Karpas-422 (cell line): ENCODE data around the gene HDGFL2. TPM values are rescaled to one million over a fixed set of nuclear protein-coding genes. Genes with fewer than 3 reads are reported as not detected.

ENCODE experiments used
- DNase-seq: peaks from one replicate; pipeline ENCODE4 v3.0.0-alpha.2; 2015
- H2AFZ ChIP-seq: fragments of 200-600 bp; sonication (generic); 2 replicates; pipeline ENCODE4 v1.6.1; 2014; ENCODE audit warnings: antibody characterized with exemption, low read length, mixed read lengths
- H3K27ac ChIP-seq: fragments of 200-600 bp; sonication (generic); 2 replicates; pipeline ENCODE4 v1.5.1; 2014; ENCODE audit warnings: mild to moderate bottlenecking, low read length, moderate library complexity
- H3K27me3 ChIP-seq: fragments of 200-600 bp; sonication (generic); 2 replicates; pipeline ENCODE4 v1.6.1; 2014; ENCODE audit warnings: low read length, mixed read lengths
- H3K36me3 ChIP-seq: fragments of 200-600 bp; sonication (generic); 2 replicates; pipeline ENCODE4 v1.6.1; 2014; ENCODE audit warnings: low read length, mixed read lengths; ENCODE audit not compliant: insufficient read depth
- H3K4me1 ChIP-seq: fragments of 200-600 bp; sonication (generic); 2 replicates; pipeline ENCODE4 v1.6.1; 2014; ENCODE audit warnings: mild to moderate bottlenecking, low read length, mixed read lengths
- H3K4me2 ChIP-seq: fragments of 200-600 bp; sonication (generic); 2 replicates; pipeline ENCODE4 v1.6.1; 2014; ENCODE audit warnings: low read length, low read depth, mild to moderate bottlenecking; ENCODE audit not compliant: poor library complexity, severe bottlenecking
- H3K4me3 ChIP-seq: fragments of 200-600 bp; sonication (generic); 2 replicates; pipeline ENCODE4 v1.5.1; 2014; ENCODE audit warnings: mild to moderate bottlenecking, antibody characterized with exemption, low read length, mixed read lengths
- H3K79me2 ChIP-seq: fragments of 200-600 bp; sonication (generic); 2 replicates; pipeline ENCODE4 v1.6.1; 2014; ENCODE audit warnings: mild to moderate bottlenecking, low read length, mixed read lengths
- H3K9ac ChIP-seq: fragments of 200-600 bp; sonication (generic); 2 replicates; pipeline ENCODE4 v1.6.0; 2014; ENCODE audit warnings: low read length
- H3K9me2 ChIP-seq: fragments of 200-600 bp; sonication (generic), shearing (Covaris generic); replicated peaks from 2 replicates; pipeline ENCODE4 v1.6.0; 2014; ENCODE audit warnings: mild to moderate bottlenecking, low read length, moderate library complexity; ENCODE audit not compliant: insufficient read depth
- H3K9me3 ChIP-seq: fragments of 300-700, 200-600 bp; sonication (generic); 2 replicates; pipeline ENCODE4 v1.6.1; 2014; ENCODE audit warnings: low read length, mixed read lengths
- H4K20me1 ChIP-seq: fragments of 200-600 bp; sonication (generic); 2 replicates; pipeline ENCODE4 v1.6.1; 2014; ENCODE audit warnings: mild to moderate bottlenecking, antibody characterized with exemption, low read length, low read depth; ENCODE audit not compliant: insufficient read depth
- total RNA-seq: library from RNA; depleted of rRNA; stranded (reverse); fragments of >200 nt; shearing (Covaris generic); gene quantifications from 2 replicates; pipeline ENCODE4 v1.2.3, GENCODE V29; 2014; ENCODE audit warnings: low replicate concordance

HDGFL2 gene
- total RNA-seq, 1 experiment from 2014 or later, result 49.9 TPM

DNA sequence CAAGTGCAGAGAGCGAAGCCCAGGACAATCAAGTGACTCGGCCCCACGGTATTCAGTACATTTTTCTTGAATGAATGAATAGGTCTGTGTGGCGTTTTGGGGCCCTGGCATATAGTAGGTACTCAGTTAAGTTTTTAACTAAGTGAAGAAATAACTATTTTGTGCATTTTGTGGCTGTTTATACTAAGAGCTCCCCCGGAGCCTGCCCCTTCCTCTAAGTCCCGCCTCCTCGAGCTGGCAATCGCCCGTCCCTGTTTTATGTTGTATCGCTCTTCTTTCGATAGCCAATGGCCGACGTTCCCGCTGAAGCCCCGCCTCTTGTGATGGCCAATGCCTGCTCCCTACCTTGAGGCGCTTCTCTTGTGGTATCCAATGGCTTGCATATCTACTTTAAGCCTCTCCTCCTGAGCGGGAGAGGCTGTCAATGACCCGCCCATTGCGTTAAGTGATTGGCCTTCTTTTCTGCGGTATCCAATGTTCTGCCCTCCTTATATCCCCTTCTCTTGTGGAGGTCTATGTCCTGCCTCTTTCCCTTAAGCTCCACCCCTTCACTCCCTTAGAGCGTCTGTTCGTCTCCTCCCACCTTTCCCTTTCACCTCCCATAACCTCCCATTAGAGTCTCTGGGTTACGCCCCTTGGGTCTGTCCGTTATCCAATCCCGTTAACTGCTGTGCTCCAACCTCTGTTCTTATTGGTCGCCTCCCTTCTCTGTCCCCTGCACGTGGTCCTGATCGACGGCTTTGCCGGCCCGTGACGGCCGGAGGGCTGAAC is 509 bp upstream of the HDGFL2 start:
- peaks cover 36% of the 10 kb centered on the region for H3K79me2 ChIP-seq
- peak overlapping the region; percentile 68 for H3K4me3 ChIP-seq
- H3K36me3 ChIP-seq, result no peaks in the 10 kb centered on the region; the same call in 1 of the 2 replicates
- peak overlapping the region; percentile 71 for H3K9ac ChIP-seq
- H4K20me1 ChIP-seq, result no peaks in the 10 kb centered on the region; the same call in 1 of the 2 replicates
- peak overlapping the region; percentile 11; the same call in 1 of the 2 replicates for H2AFZ ChIP-seq
- H3K27me3 ChIP-seq, result no peaks in the 10 kb centered on the region
- DNase-seq, result peak; percentile 100
- H3K9me2 ChIP-seq, result no peaks in the 10 kb centered on the region
- H3K9me3 ChIP-seq, result no peaks in the 10 kb centered on the region
- H3K4me1 ChIP-seq, result peaks cover 24% of the 10 kb centered on the region
- peak overlapping the region; percentile 82 for H3K27ac ChIP-seq
- H3K4me2 ChIP-seq, result peak overlapping the region; percentile 70

DNA sequence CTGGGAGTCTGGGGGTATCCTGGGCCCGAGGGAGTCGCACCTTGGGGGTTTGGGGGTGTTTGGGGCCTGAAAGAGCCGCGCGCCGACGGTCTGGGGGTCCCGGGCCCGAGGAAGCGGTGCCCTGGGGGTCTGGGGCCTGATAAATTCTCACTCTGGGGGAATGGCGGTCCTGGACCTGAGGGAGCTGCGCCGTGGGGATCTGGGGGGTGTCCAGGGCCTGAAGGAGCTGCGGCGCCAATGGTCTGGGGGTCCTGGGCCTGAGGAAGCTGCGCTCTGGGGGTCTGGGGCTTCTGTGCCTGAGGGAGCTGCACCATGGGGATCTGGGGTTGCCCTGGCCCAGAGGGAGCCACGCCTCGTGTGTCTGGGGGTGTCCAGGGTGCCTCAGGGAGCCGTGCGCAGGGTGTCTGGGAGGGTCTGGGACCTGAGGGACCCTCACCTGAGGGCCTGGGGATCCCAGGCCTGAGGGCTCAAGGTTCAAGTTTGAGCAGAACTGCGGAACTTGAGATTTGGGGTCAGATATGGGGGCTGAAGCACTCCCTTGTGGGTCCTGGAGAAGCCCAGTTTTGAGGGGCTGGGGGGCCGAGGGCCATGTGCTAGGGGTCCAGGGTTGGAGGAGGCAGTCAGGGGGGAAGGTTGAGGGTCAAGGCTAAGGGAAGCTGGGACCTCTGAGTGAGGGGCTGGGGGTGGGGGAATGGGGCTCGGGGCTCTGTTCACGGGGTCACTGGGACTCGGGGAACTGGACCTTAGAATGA is 1.1 kb downstream of the HDGFL2 start:
- Histone ChIP-seq H4K20me1 (no peaks in the 10 kb centered on the region; the same call in 1 of the 2 replicates), H3K4me2 (peak overlapping the region; percentile 92), H3K4me1 (peaks cover 24% of the 10 kb centered on the region), H3K27ac (peak overlapping the region; percentile 56), H3K9ac (peak overlapping the region; percentile 99), H3K79me2 (peaks cover 42% of the 10 kb centered on the region), H3K9me3 (no peaks in the 10 kb centered on the region), H3K27me3 (no peaks in the 10 kb centered on the region), H3K4me3 (peak overlapping the region; percentile 97), H3K9me2 (no peaks in the 10 kb centered on the region), H3K36me3 (no peaks in the 10 kb centered on the region; the same call in 1 of the 2 replicates), H2AFZ (no peak overlapping the region)
- DNase-seq, result peak; percentile 54

DNA sequence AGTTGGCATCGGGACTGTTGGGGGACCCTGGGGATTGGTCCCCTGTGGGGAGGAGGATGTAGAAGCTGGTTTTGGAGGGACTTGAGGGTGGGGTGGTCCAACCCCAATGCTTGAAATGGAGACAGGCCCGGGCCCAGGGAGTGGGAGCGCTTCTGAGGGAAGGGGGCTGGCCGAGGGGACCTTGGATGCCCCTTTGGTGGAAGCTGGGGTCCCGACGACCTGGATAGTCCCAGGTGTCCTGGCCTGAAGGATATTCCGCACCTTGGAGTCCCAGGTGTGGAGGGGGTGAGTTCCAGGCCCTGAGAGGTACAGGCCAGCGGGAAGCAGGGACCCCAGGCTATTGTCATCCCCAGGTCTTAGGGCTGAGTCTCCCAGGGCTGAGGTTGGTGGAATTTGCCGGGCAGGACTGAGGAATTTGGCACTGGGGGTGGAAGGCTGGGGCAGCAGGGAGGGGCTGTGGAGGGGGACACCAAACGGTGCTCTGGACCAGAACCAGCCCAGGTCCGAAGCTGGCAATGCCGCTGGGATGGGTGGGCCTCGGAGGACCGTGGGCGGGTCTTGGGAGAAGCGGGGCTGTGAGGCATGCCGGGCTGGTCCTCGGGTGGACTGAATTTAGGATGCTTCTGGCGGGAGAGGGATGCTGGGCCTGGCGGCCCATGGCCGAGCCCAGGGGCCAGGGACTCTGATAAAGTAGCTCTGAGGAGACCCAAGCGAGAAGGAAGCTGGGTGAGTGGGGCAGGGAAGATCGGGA is 1.8 kb downstream of the HDGFL2 start:
- Histone ChIP-seq H3K79me2 (peaks cover 42% of the 10 kb centered on the region), H3K9me2 (no peaks in the 10 kb centered on the region), H3K9ac (peak overlapping the region; percentile 99), H3K36me3 (no peaks in the 10 kb centered on the region; the same call in 1 of the 2 replicates), H2AFZ (no peak overlapping the region), H3K4me3 (peak overlapping the region; percentile 97), H3K4me2 (peak overlapping the region; percentile 92), H3K9me3 (no peaks in the 10 kb centered on the region), H4K20me1 (no peaks in the 10 kb centered on the region; the same call in 1 of the 2 replicates), H3K27ac (peak overlapping the region; percentile 22; the same call in 1 of the 2 replicates), H3K27me3 (no peaks in the 10 kb centered on the region), H3K4me1 (peaks cover 26% of the 10 kb centered on the region)
- peak; percentile 46 for DNase-seq

DNA sequence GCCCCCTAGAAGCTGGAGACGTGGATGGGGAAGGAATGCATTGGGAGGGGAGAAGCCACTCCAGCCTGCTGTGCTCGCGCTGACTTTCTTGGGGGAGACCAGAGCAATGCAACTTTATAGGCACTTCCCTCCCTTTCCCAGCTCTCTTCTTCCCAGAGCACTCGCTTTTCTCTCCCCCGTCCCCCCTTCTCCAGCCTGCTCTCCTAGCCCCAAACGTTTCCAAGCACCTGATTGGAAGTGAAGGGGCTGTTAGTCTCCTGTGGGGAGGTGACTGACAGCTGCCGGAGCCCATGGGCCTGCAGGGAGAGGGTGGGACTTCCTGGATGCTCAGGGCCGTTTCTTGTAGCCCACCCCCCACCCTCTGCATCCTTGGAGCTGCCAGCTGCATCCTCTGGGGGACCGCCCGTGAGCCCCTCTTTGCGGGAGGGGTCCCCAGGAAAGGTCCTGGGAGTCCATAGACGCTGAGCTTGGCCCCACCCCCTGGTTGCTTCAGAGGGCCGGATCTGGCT is 2.5 kb downstream of the HDGFL2 start:
- Histone ChIP-seq H3K9me2 (no peaks in the 10 kb centered on the region), H3K36me3 (no peaks in the 10 kb centered on the region; the same call in 1 of the 2 replicates), H3K79me2 (peaks cover 42% of the 10 kb centered on the region), H3K4me2 (peak overlapping the region; percentile 92), H4K20me1 (no peaks in the 10 kb centered on the region; the same call in 1 of the 2 replicates), H2AFZ (no peak overlapping the region), H3K9ac (peak overlapping the region; percentile 99), H3K9me3 (no peaks in the 10 kb centered on the region), H3K27me3 (no peaks in the 10 kb centered on the region), H3K4me1 (peaks cover 32% of the 10 kb centered on the region), H3K27ac (peak overlapping the region; percentile 22; the same call in 1 of the 2 replicates), H3K4me3 (peak overlapping the region; percentile 97)
- peak; percentile 88 for DNase-seq

DNA sequence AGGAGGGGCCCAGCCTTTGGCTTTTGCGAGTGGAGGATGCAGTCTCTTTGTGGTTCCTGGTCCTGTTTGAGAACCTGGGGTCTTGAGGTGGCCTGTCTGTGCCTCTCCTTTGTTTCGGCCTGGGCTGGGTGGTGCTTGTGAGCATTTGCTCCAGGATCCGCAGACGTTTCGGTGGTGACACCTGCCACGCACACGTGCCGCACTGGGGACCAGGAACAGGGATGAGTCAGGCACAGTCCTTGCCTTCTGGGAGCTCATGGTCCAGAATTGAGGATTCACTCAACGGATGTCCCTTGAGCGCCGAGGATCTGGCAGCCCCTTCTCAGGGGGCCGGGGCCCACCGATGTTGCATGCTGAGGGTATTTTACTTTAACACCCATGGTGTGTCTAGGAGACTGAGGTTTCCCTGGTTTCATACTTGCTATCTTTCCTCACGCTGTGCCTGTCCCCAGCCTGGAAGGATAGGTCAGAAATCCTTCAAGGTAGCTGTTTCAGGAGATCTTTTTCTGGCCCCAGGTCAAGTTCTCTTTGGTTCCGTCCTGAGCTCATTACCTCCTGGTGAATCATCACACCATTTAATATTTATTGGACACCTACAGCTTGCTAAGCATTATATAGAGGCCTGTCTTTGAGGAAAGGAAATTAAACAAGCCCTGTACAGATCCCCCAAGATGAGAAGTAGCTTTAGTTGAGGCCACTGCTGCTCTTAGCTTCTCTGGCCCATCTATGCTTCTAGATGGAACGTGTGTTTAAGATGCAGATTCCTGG is 5.1 kb downstream of the HDGFL2 start:
- Histone ChIP-seq H3K9me3 (no peaks in the 10 kb centered on the region), H3K9ac (no peak overlapping the region), H4K20me1 (peaks cover 4% of the 10 kb centered on the region; the same call in 1 of the 2 replicates), H3K36me3 (no peaks in the 10 kb centered on the region; the same call in 1 of the 2 replicates), H3K4me3 (no peak overlapping the region), H2AFZ (no peak overlapping the region), H3K79me2 (peaks cover 42% of the 10 kb centered on the region), H3K27ac (no peak overlapping the region), H3K4me2 (no peak overlapping the region), H3K4me1 (peaks cover 28% of the 10 kb centered on the region), H3K27me3 (no peaks in the 10 kb centered on the region), H3K9me2 (no peaks in the 10 kb centered on the region)
- no peak for DNase-seq

DNA sequence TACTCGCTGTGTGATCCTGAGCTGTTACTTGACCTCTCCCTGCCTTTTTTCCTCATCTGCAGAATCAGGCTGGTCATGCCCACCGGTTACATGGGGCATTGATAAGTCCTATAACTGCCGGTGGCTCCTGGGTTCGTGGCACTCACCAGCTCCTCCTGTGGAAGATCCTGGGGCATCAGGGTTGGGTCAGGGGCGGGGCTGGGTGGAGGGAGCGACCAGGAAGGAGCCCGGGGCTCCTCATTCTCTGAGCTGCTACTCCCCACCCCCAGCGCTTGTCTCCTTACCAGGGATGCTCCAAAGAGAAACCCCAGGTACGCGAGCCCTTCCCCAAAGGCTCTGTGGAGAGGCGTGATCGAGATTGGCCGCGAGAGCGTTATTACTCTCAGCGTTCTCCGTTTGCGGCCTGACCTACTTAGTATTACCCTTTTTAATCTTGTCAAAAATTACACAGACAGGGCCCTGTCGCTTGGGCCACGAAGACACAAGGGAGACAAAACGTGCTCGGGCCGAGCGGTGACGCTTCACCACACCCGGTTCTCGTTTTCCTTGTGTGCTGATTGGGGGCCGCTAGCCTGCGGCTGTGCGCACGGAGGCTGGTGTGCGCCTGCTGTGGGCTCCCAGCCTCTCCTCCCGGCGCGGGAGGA is 10.7 kb downstream of the HDGFL2 start:
- H3K4me1 ChIP-seq, result peaks cover 13% of the 10 kb centered on the region
- H4K20me1 ChIP-seq, result peaks cover 4% of the 10 kb centered on the region; the same call in 1 of the 2 replicates
- H3K79me2 ChIP-seq, result no peaks in the 10 kb centered on the region
- H3K9me2 ChIP-seq, result no peaks in the 10 kb centered on the region
- H3K27me3 ChIP-seq, result no peaks in the 10 kb centered on the region
- no peaks in the 10 kb centered on the region for H3K36me3 ChIP-seq
- H3K9me3 ChIP-seq, result no peaks in the 10 kb centered on the region
- H3K4me2 ChIP-seq, result no peak overlapping the region
- no peak overlapping the region for H3K4me3 ChIP-seq
- no peak overlapping the region for H3K9ac ChIP-seq
- no peak overlapping the region for H2AFZ ChIP-seq
- no peak for DNase-seq
- no peak overlapping the region for H3K27ac ChIP-seq

DNA sequence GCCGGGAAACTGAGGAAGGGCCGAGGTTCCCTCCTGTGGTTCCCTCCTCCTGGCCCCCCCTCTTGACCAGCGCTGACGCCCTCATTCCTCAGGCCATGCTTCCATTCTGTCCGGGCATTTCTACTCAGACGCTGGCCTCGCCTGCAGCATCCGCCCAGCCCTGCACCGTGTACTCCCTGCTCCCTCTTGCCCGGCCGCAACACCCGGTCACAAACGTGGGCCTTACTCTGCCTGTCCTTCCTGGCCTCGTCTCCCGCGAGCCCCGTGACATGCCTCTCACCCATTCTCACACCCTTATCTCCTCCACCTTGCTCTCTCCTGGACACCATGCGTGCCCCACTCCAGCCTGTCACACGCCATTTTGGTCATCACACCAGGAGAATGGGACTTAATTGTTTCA is 11.3 kb downstream of the HDGFL2 start:
- H3K9me3 ChIP-seq, result no peaks in the 10 kb centered on the region
- H3K79me2 ChIP-seq, result no peaks in the 10 kb centered on the region
- H2AFZ ChIP-seq, result no peak overlapping the region
- DNase-seq, result no peak
- H3K4me2 ChIP-seq, result no peak overlapping the region
- peaks cover 13% of the 10 kb centered on the region for H3K4me1 ChIP-seq
- H4K20me1 ChIP-seq, result peaks cover 4% of the 10 kb centered on the region; the same call in 1 of the 2 replicates
- no peak overlapping the region for H3K4me3 ChIP-seq
- no peaks in the 10 kb centered on the region for H3K9me2 ChIP-seq
- H3K36me3 ChIP-seq, result no peaks in the 10 kb centered on the region
- no peak overlapping the region for H3K27ac ChIP-seq
- no peak overlapping the region for H3K9ac ChIP-seq
- no peaks in the 10 kb centered on the region for H3K27me3 ChIP-seq
